SK-N-SH (cell line): Measurements from ENCODE around the gene TSPAN11. TPM values are rescaled to one million over a fixed set of nuclear protein-coding genes. Genes with fewer than 3 reads are reported as not detected.

Experiments used
- CTCF ChIA-PET: fragments of 300-600, 350-600 bp; formaldehyde crosslinking; extraction: SDS; loops from one replicate; lab custom pipeline; 2021; lab: Yijun Ruan, JAX
- POLR2A ChIA-PET: fragments of 350-600 bp; sonication (Branson Sonifier 250); formaldehyde crosslinking; extraction: SDS; loops from one replicate; lab custom pipeline; 2020; ENCODE audit warnings: antibody characterized with exemption, inconsistent platforms; lab: Yijun Ruan, JAX
- DNase-seq: peaks from one replicate; pipeline ENCODE4 v3.0.0; 2012
- H2AFZ ChIP-seq: fragments of 200-600 bp; sonication (generic); 2 replicates; pipeline ENCODE4 v1.8.1; 2016; ENCODE audit warnings: antibody characterized with exemption, mild to moderate bottlenecking, low read depth
- H3F3A ChIP-seq: fragments of 200-600 bp; sonication (generic); replicated peaks from 2 replicates; pipeline ENCODE3; 2016; ENCODE audit warnings: antibody characterized with exemption, mild to moderate bottlenecking; ENCODE audit not compliant: insufficient read depth
- H3K27ac ChIP-seq, 2 experiments: fragments of 200-500 bp in 1 of 2; fragments of 200-600 bp in 1 of 2; sonication (Bioruptor generic) in 1 of 2; sonication (generic), shearing (Covaris generic) in 1 of 2; 2 replicates each; pipeline versions ENCODE4 v1.5.1 to v1.6.1; 2014 to 2016; ENCODE audit warnings: low read depth in 2 of 2, inconsistent platforms in 1 of 2, low read length in 1 of 2, mild to moderate bottlenecking in 1 of 2, mixed read lengths in 1 of 2
- H3K27me3 ChIP-seq: fragments of 200-600 bp; sonication (generic), shearing (Covaris generic); 2 replicates; pipeline ENCODE4 v1.6.1; 2016; ENCODE audit warnings: mixed run types; ENCODE audit not compliant: insufficient read depth
- H3K36me3 ChIP-seq, 2 experiments: fragments of 200-500 bp in 1 of 2; fragments of 200-600 bp in 1 of 2; sonication (Bioruptor generic) in 1 of 2; sonication (generic) in 1 of 2; replicated peaks in 1 of 2; 2 replicates each; pipeline versions ENCODE3 to v1.5.1; 2014 to 2016; ENCODE audit warnings: low read length in 1 of 2, mild to moderate bottlenecking in 1 of 2; ENCODE audit not compliant: insufficient read depth in 2 of 2, control insufficient read depth in 1 of 2
- H3K4me1 ChIP-seq, 2 experiments: fragments of 200-500 bp in 1 of 2; fragments of 200-600 bp in 1 of 2; sonication (Bioruptor generic) in 1 of 2; sonication (generic), shearing (Covaris generic) in 1 of 2; 2 replicates each; pipeline versions ENCODE4 v1.5.1 to v1.6.1; 2014 to 2016; ENCODE audit warnings: low read depth in 1 of 2, low read length in 1 of 2, mixed run types in 1 of 2; ENCODE audit not compliant: insufficient read depth in 2 of 2, control insufficient read depth in 1 of 2
- H3K4me2 ChIP-seq: fragments of 200-600 bp; sonication (generic), shearing (Covaris generic); 2 replicates; pipeline ENCODE4 v1.6.1; 2017; ENCODE audit warnings: mixed run types
- H3K4me3 ChIP-seq, 2 experiments: fragments of 200-500 bp in 1 of 2; fragments of 200-600 bp in 1 of 2; sonication (Bioruptor generic) in 1 of 2; sonication (generic), shearing (Covaris generic) in 1 of 2; 2 replicates each; pipeline versions ENCODE4 v1.5.1 to v1.8.1; 2014 to 2016; ENCODE audit warnings: low read depth in 2 of 2, inconsistent platforms in 1 of 2, low read length in 1 of 2, mild to moderate bottlenecking in 1 of 2, mixed read lengths in 1 of 2, moderate library complexity in 1 of 2
- H3K79me2 ChIP-seq: fragments of 200-600 bp; sonication (generic); 2 replicates; pipeline ENCODE4 v1.8.1; 2017; ENCODE audit warnings: mild to moderate bottlenecking; ENCODE audit not compliant: insufficient read depth
- H3K9ac ChIP-seq: fragments of 200-600 bp; sonication (generic); 2 replicates; pipeline ENCODE4 v1.6.1; 2017; ENCODE audit warnings: mixed run types
- H3K9me2 ChIP-seq: fragments of 200-600 bp; sonication (generic); 2 replicates; pipeline ENCODE4 v1.6.1; 2017; ENCODE audit warnings: mixed run types
- H3K9me3 ChIP-seq: fragments of 200-600 bp; sonication (generic); 2 replicates; pipeline ENCODE4 v1.6.1; 2017; ENCODE audit warnings: mixed run types, mild to moderate bottlenecking, moderate library complexity
- H4K20me1 ChIP-seq: fragments of 200-600 bp; sonication (generic); 2 replicates; pipeline ENCODE4 v1.6.1; 2017; ENCODE audit warnings: mild to moderate bottlenecking, mixed run types; ENCODE audit not compliant: insufficient read depth
- ELF1 ChIP-seq: IDR thresholded peaks from 2 replicates; pipeline ENCODE4 v1.4.0; 2012
- EP300 ChIP-seq, 2 experiments: IDR thresholded peaks; 2 replicates each; pipeline versions ENCODE4 v1.4.0 to v1.6.1; 2012; ENCODE audit warnings: borderline replicate concordance in 1 of 2, low read depth in 1 of 2, low read length in 1 of 2
- FOXM1 ChIP-seq: IDR thresholded peaks from 2 replicates; pipeline ENCODE4 v1.4.0; 2012; ENCODE audit warnings: low read depth, mild to moderate bottlenecking
- GABPA ChIP-seq: IDR thresholded peaks from 2 replicates; pipeline ENCODE4 v1.4.0; 2012; ENCODE audit warnings: low read depth, mild to moderate bottlenecking
- NFIC ChIP-seq: IDR thresholded peaks from 2 replicates; pipeline ENCODE4 v1.4.0; 2012; ENCODE audit warnings: borderline replicate concordance
- POLR2AphosphoS5 ChIP-seq: IDR thresholded peaks from 2 replicates; pipeline ENCODE4 v1.6.1; 2012; ENCODE audit warnings: low read depth, low read length
- RAD21 ChIP-seq: IDR thresholded peaks from 2 replicates; pipeline ENCODE4 v1.6.1; 2012; ENCODE audit warnings: mild to moderate bottlenecking, low read length
- RFX5 ChIP-seq: IDR thresholded peaks from 2 replicates; pipeline ENCODE4 v1.6.1; 2012; ENCODE audit warnings: mild to moderate bottlenecking, improper control_type of control experiment, low read length
- RXRA ChIP-seq: IDR thresholded peaks from 2 replicates; pipeline ENCODE4 v1.4.0; 2012; ENCODE audit warnings: low read depth, mild to moderate bottlenecking, borderline replicate concordance
- TAF1 ChIP-seq: IDR thresholded peaks from 2 replicates; pipeline ENCODE4 v1.6.1; 2012; ENCODE audit warnings: low read depth, mild to moderate bottlenecking, low read length, moderate library complexity, borderline replicate concordance
- TCF12 ChIP-seq: IDR thresholded peaks from 2 replicates; pipeline ENCODE4 v1.4.0; 2012
- YY1 ChIP-seq: IDR thresholded peaks from 2 replicates; pipeline ENCODE4 v1.4.0; 2012; ENCODE audit warnings: low read depth, mild to moderate bottlenecking
- WGBS: methylation state at CpG from one replicate; pipeline ENCODE4 v1.1.6; 2017; ENCODE audit warnings: low lambda C conversion rate; 5-methylcytosine and 5-hydroxymethylcytosine counted together
- polyA plus RNA-seq, 3 experiments: library from polyadenylated mRNA; depleted of rRNA; stranded (reverse); fragments of >200 nt; gene quantifications; 2 replicates each; pipeline ENCODE4 v1.2.3, GENCODE V29; 2012

TSPAN11 gene
- polyA plus RNA-seq, 1 of the 3 experiments (the other 2 are of a cell fraction), result 6.4 TPM

DNA sequence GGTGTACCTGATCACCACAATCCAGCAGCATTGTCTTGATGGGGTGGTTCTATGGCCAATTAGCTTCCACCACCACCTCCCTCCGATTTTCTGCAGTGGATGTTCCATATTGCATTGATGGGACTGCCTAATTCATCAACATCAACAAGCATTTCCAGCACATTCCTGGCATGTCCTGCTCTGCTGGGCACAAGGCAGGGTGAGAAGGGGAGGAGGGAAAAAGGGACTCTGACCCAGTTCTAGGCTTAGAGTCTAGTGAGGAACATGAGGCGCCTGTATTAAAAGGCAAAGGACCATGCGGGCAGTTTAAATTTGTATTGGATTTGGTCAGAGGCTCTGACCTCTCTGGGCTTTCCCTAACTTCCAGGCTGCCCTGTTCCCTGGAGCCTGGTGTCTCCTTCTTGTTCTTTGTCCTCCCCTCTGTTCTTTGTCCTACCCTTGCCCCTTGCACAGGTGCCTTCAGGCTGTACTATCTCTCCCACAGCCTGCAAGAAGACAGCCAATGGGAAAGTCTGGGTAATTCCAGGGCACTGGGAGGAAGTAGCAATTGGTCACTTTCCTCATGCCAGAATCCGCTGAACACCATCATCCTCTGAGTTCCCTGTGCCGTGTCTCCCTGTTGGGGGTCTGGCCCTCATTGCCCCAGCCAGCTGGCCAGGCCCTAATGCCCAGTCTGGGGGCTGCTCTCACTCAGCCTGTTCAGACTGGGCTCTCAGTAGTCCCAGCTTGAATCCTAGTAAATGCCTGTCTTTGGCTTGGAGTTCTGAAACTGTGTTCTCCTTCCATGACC lies 43.3 kb downstream of the TSPAN11 start:
- Histone ChIP-seq H3K4me1 (peaks cover 0 to 43% of the 10 kb centered on the region in 2 experiments; a peak in 1 of 4 replicates), H3K9me2 (no peaks in the 10 kb centered on the region), H2AFZ (no peak overlapping the region), H3K4me2 (no peak overlapping the region), H3F3A (no peaks in the 10 kb centered on the region), H3K27ac (no peak overlapping the region; a peak in 1 of 4 replicates), H4K20me1 (no peaks in the 10 kb centered on the region), H3K36me3 (no peaks in the 10 kb centered on the region), H3K9ac (no peak overlapping the region), H3K9me3 (no peaks in the 10 kb centered on the region), H3K27me3 (no peaks in the 10 kb centered on the region), H3K4me3 (no peak overlapping the region), H3K79me2 (no peaks in the 10 kb centered on the region)
- WGBS, result 65% methylated on average over 5 of the region's 5 CpGs
- ChIA-PET CTCF (interaction anchor here (1.9 to 24.1 kb wide), 3 partner anchors 16 to 121 kb away, joined by 6 to 442 read pairs (median 18); no protein-coding TSS in a partner anchor), POLR2A (interaction anchor here (1.1 kb wide), 1 partner anchor 22 kb away, joined by 3 read pairs; no protein-coding TSS in a partner anchor)
- TF ChIP-seq FOXM1 (no peak), YY1 (no peak), NFIC (no peak), RXRA (no peak), POLR2AphosphoS5 (no peak)
- no peak for DNase-seq

DNA sequence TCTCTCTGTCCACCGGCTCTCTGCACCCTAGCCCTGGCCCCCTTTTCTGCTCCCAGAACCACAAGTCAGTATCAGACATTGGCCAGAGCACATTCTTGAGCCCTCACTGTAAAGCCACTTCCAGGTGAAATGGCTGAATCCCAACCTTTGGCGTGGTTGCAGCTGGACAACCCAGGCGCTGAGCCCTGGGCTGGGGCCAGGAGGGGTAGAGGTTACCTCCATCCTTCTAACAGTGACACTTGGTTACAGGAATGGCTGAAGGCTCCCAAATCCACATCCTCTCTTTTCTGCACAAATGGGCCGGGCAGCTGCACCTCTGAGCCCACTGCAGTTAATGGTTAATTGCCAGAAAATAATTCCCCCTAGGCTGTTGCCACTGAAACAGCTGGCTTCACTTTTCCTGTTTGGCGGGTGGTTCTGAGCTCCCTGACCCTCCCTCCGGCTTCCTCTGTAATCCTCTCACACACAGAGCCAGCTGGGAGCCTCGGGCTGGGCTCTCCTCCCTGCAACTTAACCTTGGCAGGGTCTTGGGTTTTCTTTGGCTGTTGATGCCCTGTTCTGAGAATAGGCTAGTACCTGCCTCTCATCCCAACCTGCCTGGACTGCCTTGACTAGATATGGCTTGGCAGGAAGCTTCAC lies 44.1 kb downstream of the TSPAN11 start:
- 46% methylated on average over 6 of the region's 7 CpGs for WGBS
- Histone ChIP-seq H3K4me2 (no peak overlapping the region), H2AFZ (no peak overlapping the region)

DNA sequence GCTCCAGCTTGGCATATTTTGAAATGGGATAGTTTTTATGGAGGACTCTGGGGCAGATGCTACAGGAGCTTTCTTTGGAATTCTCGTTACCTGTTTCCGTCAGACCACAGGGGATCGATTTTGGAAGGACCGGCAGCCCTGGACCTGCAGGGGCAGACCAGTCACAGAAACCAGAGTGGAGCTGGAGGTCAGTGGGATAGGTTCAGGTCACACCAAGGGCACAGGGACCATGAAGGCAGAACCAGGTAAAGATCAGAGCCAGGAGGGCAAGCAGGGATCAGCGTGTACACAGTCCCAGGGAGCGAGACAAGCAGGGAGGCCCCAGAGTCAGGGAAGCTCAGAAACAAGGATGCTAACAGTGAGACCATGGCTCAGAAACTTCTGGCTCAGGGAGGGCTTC lies 45.5 kb downstream of the TSPAN11 start:
- POLR2A ChIA-PET, result no interaction called here
- Histone ChIP-seq H3K79me2 (no peaks in the 10 kb centered on the region), H3K27me3 (no peaks in the 10 kb centered on the region), H4K20me1 (no peaks in the 10 kb centered on the region)
- TF ChIP-seq TAF1 (no peak), ELF1 (no peak), RFX5 (no peak), RXRA (no peak), GABPA (no peak), RAD21 (no peak), POLR2AphosphoS5 (no peak)
- TF ChIP-seq, all 33 proteins: peak for 0
- CTCF ChIA-PET, result interaction anchor here (1.0 to 24.1 kb wide), 5 partner anchors 10 to 300 kb away, joined by 3 to 442 read pairs (median 7); no protein-coding TSS in a partner anchor
- H3K9me2 ChIP-seq, result no peaks in the 10 kb centered on the region
- no peak overlapping the region for H3K9ac ChIP-seq
- H3K36me3 ChIP-seq, result no peaks in the 10 kb centered on the region
- H3F3A ChIP-seq, result no peaks in the 10 kb centered on the region
- H2AFZ ChIP-seq, result no peak overlapping the region
- H3K4me1 ChIP-seq, result peaks cover 0 to 60% of the 10 kb centered on the region in 2 experiments; a peak in 2 of 4 replicates
- 72% methylated on average over 6 of the region's 6 CpGs for WGBS
- H3K9me3 ChIP-seq, result no peaks in the 10 kb centered on the region
- H3K4me2 ChIP-seq, result no peak overlapping the region
- DNase-seq, result no peak
- H3K27ac ChIP-seq, result no peak overlapping the region
- H3K4me3 ChIP-seq, result no peak overlapping the region

More for the DNA sequence above, 44.1 kb downstream of the TSPAN11 start:
- no peaks in the 10 kb centered on the region for H3K27me3 ChIP-seq
- H3K9me2 ChIP-seq, result no peaks in the 10 kb centered on the region
- ChIA-PET POLR2A (no interaction called here), CTCF (interaction anchor here (0.9 to 24.1 kb wide), 5 partner anchors 9 to 301 kb away, joined by 3 to 442 read pairs (median 6); no protein-coding TSS in a partner anchor)
- no peaks in the 10 kb centered on the region for H4K20me1 ChIP-seq
- no peaks in the 10 kb centered on the region for H3K9me3 ChIP-seq
- H3K36me3 ChIP-seq, result no peaks in the 10 kb centered on the region
- DNase-seq, result peak; percentile 77
- H3K27ac ChIP-seq, result peak overlapping the region in 1 of 2 experiments; percentile 16; a peak in 1 of 4 replicates
- no peak overlapping the region for H3K9ac ChIP-seq
- no peaks in the 10 kb centered on the region for H3F3A ChIP-seq
- H3K79me2 ChIP-seq, result no peaks in the 10 kb centered on the region
- TF ChIP-seq EP300 (IDR thresholded peaks at IDR 0.05; ENCODE audit: borderline replicate concordance in 1 of 2, low read depth in 1 of 2, low read length in 1 of 2) (peak in 1 of 2 experiments; percentile 44; a peak in 1 of 4 replicates), TCF12 (no peak)
- H3K4me3 ChIP-seq, result no peak overlapping the region
- H3K4me1 ChIP-seq, result peaks cover 0 to 46% of the 10 kb centered on the region in 2 experiments; a peak in 1 of 4 replicates
